Activated naive CD8-positive, alpha-beta T cell (primary cell): ENCODE data around the gene EIF3L.
A peak's percentile ranks its signal among the peaks of the same experiment; 100 is the strongest.

ENCODE experiments used
- H3K27ac Mint-ChIP-seq: one replicate; pipeline ENCODE4 v1.8.0; 2021; ENCODE audit warnings: mixed read lengths
- H3K27me3 Mint-ChIP-seq: one replicate; pipeline ENCODE4 v1.8.0; 2021; ENCODE audit warnings: mixed read lengths
- H3K36me3 Mint-ChIP-seq: one replicate; pipeline ENCODE4 v1.8.0; 2021; ENCODE audit warnings: mixed read lengths
- H3K4me1 Mint-ChIP-seq: one replicate; pipeline ENCODE4 v1.8.0; 2021; ENCODE audit warnings: low read depth, mixed read lengths
- H3K4me3 Mint-ChIP-seq: one replicate; pipeline ENCODE4 v1.8.0; 2021; ENCODE audit warnings: mild to moderate bottlenecking, mixed read lengths
- H3K9me3 Mint-ChIP-seq: one replicate; pipeline ENCODE4 v1.8.0; 2021; ENCODE audit warnings: low read depth, mixed read lengths

The EIF3L gene

GRCh38 chr22:37898441-37899181 lies 49.4 kb downstream of the EIF3L start:
- H3K4me3 Mint-ChIP-seq = no peak overlapping the region
- peaks cover 22% of the 10 kb centered on the region for H3K4me1 Mint-ChIP-seq
- H3K27ac Mint-ChIP-seq = peak overlapping the region; percentile 16
- H3K27me3 Mint-ChIP-seq = no peaks in the 10 kb centered on the region
- H3K36me3 Mint-ChIP-seq = no peaks in the 10 kb centered on the region
- no peaks in the 10 kb centered on the region for H3K9me3 Mint-ChIP-seq

DNA sequence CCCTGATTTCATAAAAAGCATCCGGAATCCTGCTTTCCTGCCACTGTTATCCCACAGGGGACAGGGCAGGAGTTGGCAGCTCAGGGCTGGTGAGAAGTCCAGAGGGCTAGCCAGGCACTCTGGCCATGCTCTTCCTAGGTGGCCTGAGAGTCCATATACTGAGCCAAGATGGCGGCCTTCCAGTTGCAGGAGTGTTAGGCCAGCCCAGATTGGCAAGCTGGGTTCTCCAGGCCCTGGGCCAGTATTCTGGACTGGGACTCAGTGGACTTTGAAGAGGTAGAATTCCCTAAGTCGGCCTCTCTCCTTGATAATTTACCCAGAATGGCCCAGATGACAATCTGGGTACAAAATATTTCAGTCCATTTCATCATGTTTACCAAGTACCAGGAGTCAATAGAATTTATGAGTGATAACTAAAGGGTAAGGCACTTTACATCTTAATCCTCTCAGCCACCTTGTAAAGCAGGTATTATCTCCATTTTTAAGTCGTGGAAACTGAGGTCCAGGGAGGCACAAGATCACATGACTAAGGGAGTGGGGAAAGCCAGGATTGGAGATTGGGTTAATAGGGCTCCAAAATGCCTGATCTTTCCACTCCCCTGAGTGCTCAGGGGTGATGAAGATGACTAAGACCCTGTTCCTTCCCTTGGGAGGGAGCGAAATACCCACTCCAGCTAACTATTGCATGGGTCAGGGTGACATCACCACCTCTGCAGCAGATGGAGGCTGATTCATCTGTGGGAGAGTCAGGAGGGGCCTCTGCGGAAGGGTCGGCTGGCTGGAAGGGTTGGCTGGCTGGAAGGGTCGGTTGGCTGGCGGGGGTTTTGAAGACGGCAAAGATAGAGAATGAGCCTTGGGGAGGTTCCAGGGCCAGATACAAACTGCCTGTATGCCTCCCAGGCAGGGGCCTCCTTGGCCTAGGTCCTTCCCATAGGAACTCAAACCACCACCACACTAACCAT lies 55.6 kb downstream of the EIF3L start:
- Mint-ChIP-seq H3K36me3 (no peaks in the 10 kb centered on the region), H3K27ac (peak overlapping the region; percentile 75), H3K9me3 (no peaks in the 10 kb centered on the region), H3K4me3 (peak overlapping the region; percentile 81), H3K27me3 (no peaks in the 10 kb centered on the region), H3K4me1 (peaks cover 26% of the 10 kb centered on the region)

DNA sequence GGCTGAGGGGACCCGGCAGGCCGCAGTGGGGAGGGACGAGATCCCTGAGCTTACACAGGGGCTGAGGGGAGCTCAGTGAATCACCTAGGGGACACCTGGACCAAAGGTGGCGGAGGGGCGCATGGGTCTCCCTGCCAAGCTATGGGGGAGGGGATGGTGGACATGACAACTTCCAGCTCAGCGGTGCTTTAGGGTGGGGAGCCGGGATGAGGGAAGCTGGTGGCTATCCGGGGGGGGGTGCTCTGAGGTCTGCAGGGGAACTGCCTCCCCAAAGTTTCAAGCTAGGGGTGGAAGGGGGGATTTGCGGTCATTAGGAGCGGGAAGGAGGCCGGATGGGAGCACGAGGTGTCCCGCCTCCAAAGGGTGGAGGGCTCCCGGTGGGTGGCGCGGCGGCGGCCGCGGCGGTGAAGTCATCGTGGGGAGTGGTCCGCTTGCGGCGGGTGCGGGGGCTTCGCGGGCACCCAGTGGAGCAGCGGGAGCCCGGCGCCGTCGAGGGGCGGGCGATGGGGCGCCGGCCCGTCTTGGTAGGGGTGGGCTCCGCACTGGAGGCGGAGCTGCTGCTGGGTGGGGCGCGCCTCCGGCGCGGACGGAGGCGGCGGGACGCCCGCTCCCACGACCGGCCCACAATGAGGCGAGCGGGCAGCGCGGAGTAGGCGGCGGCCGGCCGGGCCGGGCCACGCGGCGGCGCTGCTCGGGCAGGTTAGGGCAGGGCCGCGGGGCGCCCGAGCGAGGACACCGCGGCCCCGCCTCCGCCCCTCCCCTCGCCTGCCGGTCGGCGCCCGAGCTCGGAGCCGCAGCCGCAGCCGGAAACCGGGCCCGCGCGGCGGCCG lies 56.5 kb downstream of the EIF3L start, which contains the start of gene MICALL1:
Gene MICALL1 (plus strand): TSS at position 764 of the 830 bp plus-strand sequence. CDS start 126 bp downstream, outside the sequence.
- Mint-ChIP-seq H3K27me3 (no peaks in the 10 kb centered on the region), H3K4me3 (peak within 1 kb of the TSS; percentile 85), H3K9me3 (no peaks in the 10 kb centered on the region), H3K27ac (peak within 1 kb of the TSS; percentile 81), H3K36me3 (no peaks in the 10 kb centered on the region), H3K4me1 (peaks cover 30% of the 10 kb centered on the region)

- H3K27ac Mint-ChIP-seq = peak overlapping the region; percentile 81
These were observed 57.3 kb downstream of the EIF3L start for GRCh38 chr22:37906364-37907008.

DNA sequence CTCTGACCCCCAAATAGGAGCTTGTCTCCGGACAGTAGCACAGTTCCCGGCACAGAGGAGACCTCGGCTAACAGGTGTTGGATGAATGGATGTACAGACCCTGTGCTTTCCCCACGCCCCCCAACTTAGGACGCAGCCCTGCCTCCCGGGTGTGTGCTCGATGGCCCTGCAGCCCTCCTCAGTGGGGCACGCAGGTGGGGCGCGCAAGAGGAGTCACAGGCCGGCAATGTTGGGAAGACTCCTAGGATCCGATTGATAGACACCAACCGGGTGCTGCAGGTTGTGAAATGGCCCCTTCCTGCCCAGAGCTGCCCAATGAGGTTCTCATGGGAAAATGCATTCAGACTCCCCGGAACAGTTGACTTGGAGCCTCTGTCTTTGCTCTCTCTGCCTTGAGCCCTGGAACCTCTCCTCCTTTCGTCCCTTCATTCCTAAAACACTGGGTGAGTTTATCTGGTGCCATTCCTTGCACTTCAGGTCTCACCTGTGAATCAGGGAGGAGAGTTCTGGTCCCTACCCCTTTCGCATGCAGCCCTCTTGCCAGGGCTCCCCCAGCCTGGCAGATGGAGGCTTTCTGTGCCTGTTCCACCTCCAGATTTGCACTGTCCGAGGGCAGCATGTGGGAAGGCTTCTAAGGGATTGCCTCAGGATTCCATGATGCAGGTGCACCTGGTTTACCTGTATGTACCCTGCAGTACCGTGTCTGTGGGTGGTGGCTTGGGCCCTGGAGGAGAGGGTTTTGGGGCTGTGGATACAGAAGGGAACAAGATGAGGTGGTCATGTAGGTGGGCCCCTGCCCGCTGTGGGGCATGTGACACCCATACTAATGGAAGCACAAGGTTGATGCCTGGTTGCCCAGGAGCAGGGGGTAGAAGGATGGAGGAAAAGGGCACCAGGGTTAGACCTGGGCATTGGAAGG lies 58.1 kb downstream of the EIF3L start:
- Mint-ChIP-seq H3K4me1 (peaks cover 43% of the 10 kb centered on the region), H3K9me3 (no peaks in the 10 kb centered on the region), H3K36me3 (no peaks in the 10 kb centered on the region), H3K4me3 (peak overlapping the region; percentile 85), H3K27ac (peak overlapping the region; percentile 81), H3K27me3 (no peaks in the 10 kb centered on the region)

More at GRCh38 chr22:37906364-37907008, 57.3 kb downstream of the EIF3L start:
- Mint-ChIP-seq H3K4me3 (peak overlapping the region; percentile 85), H3K36me3 (no peaks in the 10 kb centered on the region), H3K9me3 (no peaks in the 10 kb centered on the region), H3K4me1 (peaks cover 35% of the 10 kb centered on the region), H3K27me3 (no peaks in the 10 kb centered on the region)

DNA sequence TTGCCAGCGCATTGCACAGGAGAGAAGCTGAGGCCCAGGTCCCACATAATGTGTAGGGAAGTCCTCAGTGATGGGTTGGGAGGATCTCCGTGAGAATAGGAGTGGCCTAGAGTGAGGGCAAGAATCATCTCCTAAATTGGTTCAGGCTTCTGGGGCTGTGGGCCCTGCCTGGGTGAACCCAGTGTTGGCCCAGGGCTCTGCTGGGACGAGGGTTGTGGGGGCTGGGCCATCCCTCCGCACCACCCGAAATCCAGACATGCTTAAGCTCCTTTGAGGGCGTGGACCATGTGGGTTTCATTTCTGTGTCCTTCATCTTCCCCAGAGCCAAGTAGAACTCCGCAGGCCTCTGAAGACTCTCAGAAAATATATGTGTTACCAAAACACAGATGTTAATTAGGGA lies 60.5 kb downstream of the EIF3L start:
- Mint-ChIP-seq H3K4me1 (peaks cover 42% of the 10 kb centered on the region), H3K9me3 (no peaks in the 10 kb centered on the region), H3K27ac (no peak overlapping the region), H3K36me3 (no peaks in the 10 kb centered on the region), H3K4me3 (no peak overlapping the region), H3K27me3 (no peaks in the 10 kb centered on the region)

DNA sequence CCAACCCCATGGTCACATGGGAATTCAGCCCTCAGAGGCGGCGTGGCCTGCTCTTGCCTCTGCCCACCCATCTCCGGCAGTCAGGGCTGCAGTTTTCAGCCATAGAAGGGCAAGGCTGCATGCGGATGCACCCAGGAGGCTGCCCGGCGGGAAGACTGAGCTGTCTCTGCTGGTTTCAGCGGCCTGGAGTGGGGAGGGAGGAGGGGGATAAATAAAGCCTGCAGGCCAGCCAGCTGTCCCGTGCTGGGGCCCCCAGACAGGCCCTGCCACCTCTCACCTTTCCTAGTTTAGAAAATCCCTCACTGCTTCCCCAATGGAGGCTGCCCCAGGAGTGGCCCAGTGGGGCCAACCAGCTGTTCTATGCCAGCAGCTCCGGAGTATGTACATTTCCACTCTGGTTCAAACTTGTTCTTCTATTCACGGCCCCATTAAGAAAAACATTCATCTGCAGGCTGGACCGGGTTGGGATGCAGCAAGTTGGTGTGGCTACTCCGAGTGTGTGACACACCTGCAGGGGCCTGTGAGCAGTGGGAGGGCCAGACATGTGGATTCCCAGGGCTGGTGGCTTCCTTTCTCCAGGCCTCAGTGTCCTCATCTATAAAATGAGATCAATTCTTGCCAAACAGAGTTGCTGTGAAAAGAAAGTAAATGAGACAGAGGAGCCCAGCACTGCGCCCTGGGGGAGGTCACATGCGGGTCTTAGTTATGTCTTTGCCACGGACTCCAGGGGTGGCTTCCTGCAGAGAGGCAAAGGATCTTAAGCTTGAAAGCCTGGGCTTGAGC lies 61.9 kb downstream of the EIF3L start:
- no peaks in the 10 kb centered on the region for H3K9me3 Mint-ChIP-seq
- H3K36me3 Mint-ChIP-seq = no peaks in the 10 kb centered on the region
- H3K27ac Mint-ChIP-seq = no peak overlapping the region
- H3K4me3 Mint-ChIP-seq = no peak overlapping the region
- peaks cover 34% of the 10 kb centered on the region for H3K4me1 Mint-ChIP-seq
- no peaks in the 10 kb centered on the region for H3K27me3 Mint-ChIP-seq

DNA sequence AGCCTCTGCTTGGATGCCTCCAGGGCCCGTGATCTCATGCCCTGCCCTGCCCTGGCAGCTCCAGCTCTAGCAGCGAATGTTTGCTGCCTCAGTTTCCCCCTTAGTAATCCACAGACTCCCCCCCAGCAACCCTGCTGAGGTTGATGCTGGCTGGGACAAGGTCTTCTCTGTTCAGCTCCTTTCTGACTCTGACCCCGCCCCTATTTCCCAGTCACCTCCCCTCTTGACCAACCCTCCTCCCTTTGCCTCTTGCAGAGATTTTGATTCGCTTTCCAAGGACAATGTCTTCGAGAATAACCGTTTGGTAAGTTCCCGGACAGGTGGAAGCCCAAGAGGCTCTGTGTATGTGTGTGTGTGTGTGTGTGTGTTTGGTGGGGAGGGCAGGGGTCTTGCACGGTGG lies 62.5 kb downstream of the EIF3L start:
- H3K36me3 Mint-ChIP-seq = no peaks in the 10 kb centered on the region
- H3K27me3 Mint-ChIP-seq = no peaks in the 10 kb centered on the region
- no peaks in the 10 kb centered on the region for H3K9me3 Mint-ChIP-seq
- no peak overlapping the region for H3K4me3 Mint-ChIP-seq
- H3K4me1 Mint-ChIP-seq = peaks cover 34% of the 10 kb centered on the region
- H3K27ac Mint-ChIP-seq = no peak overlapping the region

DNA sequence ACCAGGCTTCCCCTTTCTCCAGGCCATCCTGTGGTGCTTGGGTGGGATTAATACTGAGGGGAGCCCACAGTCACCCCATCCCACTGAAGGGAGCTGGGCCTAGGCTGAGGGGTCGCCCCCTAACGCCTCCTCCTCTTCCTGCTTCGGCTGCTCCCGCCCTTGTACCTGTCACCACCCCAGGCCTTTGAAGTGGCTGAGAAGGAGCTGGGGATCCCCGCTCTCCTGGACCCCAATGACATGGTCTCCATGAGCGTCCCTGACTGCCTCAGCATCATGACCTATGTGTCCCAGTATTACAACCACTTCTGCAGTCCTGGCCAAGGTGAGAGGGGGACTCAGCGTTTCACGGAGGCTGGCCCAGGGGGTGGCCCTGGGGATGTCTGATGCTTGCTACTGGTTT lies 63.0 kb downstream of the EIF3L start:
- H3K9me3 Mint-ChIP-seq = no peaks in the 10 kb centered on the region
- peak overlapping the region; percentile 50 for H3K27ac Mint-ChIP-seq
- H3K4me3 Mint-ChIP-seq = no peak overlapping the region
- H3K4me1 Mint-ChIP-seq = peaks cover 31% of the 10 kb centered on the region
- no peaks in the 10 kb centered on the region for H3K27me3 Mint-ChIP-seq
- H3K36me3 Mint-ChIP-seq = no peaks in the 10 kb centered on the region

GRCh38 chr22:37913233-37913721 lies 64.1 kb downstream of the EIF3L start:
- Mint-ChIP-seq H3K36me3 (no peaks in the 10 kb centered on the region), H3K27me3 (no peaks in the 10 kb centered on the region), H3K4me1 (peaks cover 23% of the 10 kb centered on the region), H3K9me3 (no peaks in the 10 kb centered on the region), H3K27ac (no peak overlapping the region), H3K4me3 (no peak overlapping the region)

- Mint-ChIP-seq H3K36me3 (no peaks in the 10 kb centered on the region), H3K27me3 (no peaks in the 10 kb centered on the region), H3K4me1 (peaks cover 14% of the 10 kb centered on the region), H3K27ac (no peak overlapping the region), H3K4me3 (no peak overlapping the region), H3K9me3 (no peaks in the 10 kb centered on the region)
These were observed 67.1 kb downstream of the EIF3L start for GRCh38 chr22:37916311-37916710.

DNA sequence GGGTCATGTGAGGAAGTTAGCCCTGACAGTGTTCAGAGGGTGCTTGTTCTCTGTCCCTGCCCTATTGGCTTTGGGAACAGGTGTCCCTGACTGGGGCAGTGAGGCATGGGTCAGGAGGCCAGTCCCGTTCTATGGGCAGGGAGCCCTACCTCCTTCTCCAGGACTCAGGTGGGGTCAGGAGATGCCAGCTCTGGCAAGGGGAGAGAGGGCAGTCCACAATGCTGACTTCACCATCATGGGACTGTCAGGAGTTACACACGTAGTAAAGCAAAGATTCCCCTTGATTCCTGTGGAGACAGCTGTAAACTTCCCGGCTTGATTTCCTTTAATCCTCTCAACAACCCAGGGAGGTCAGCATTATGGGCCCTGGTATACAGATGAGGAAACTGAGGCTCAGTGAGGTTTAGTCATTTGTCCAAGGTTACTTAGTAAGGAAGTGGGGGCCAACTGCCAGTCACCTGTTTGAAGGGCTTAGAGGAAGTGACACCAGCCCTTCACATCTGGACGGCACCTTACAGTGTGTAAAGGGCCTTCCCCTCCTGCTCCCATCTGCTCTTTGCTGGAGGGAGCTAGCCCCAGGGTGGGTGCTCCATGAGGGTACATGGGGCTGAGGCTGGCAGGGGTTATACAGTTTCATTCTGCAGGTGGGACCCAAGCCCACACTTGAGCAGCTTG lies 68.8 kb downstream of the EIF3L start:
- no peaks in the 10 kb centered on the region for H3K27me3 Mint-ChIP-seq
- peaks cover 4% of the 10 kb centered on the region for H3K4me1 Mint-ChIP-seq
- no peaks in the 10 kb centered on the region for H3K9me3 Mint-ChIP-seq
- H3K27ac Mint-ChIP-seq = no peak overlapping the region
- H3K36me3 Mint-ChIP-seq = no peaks in the 10 kb centered on the region
- H3K4me3 Mint-ChIP-seq = no peak overlapping the region
